BLaER1 treated with 17β-estradiol and CSF1 and Interleukin-3, amounts not matched to agents 10 nM and 100 nM (cell line): ENCODE measurements around the gene MUC4.
"Not testable (repeated sequence)": the region's sequence is repeated elsewhere in the genome, so short reads cannot be mapped to it uniquely, and the experiment has no call there.

Source experiments
- H3K27ac ChIP-seq, 11 experiments: shearing (Covaris generic); formaldehyde crosslinking; 2 replicates each; pipeline ENCODE4 v1.8.1; 2022
- H3K27me3 ChIP-seq, 11 experiments: shearing (Covaris generic); formaldehyde crosslinking; 2 replicates each; pipeline ENCODE4 v1.8.1; 2022
- H3K36me3 ChIP-seq, 11 experiments: shearing (Covaris generic); formaldehyde crosslinking; 2 replicates each; pipeline ENCODE4 v1.8.1; 2022
- H3K4me1 ChIP-seq, 10 experiments: shearing (Covaris generic); formaldehyde crosslinking; 2 replicates each; pipeline ENCODE4 v1.8.1; 2022
- H3K4me2 ChIP-seq, 11 experiments: shearing (Covaris generic); formaldehyde crosslinking; 2 replicates each; pipeline ENCODE4 v1.8.1; 2022
- H3K4me3 ChIP-seq, 10 experiments: shearing (Covaris generic); formaldehyde crosslinking; 2 replicates each; pipeline ENCODE4 v1.8.1; 2022
- H3K9ac ChIP-seq, 11 experiments: shearing (Covaris generic); formaldehyde crosslinking; 2 replicates each; pipeline ENCODE4 v1.8.1; 2022
- H3K9me3 ChIP-seq, 11 experiments: shearing (Covaris generic); formaldehyde crosslinking; replicated peaks in 1 of 11; 2 replicates each; pipeline ENCODE4 v1.8.1; 2022
- H4K20me1 ChIP-seq, 11 experiments: shearing (Covaris generic); formaldehyde crosslinking; 2 replicates each; pipeline ENCODE4 v1.8.1; 2022
- Cebpa-rat ChIP-seq, 11 experiments: shearing (Covaris generic); IDR thresholded peaks; 2 replicates each; pipeline ENCODE4 v1.8.1; 2022

Gene MUC4

GRCh38 chr3:195752066-195752465, 59.7 kb downstream of the MUC4 start:
- H3K36me3 ChIP-seq, result peaks cover 0 to 4% (median 0%) of the 10 kb centered on the region in 11 experiments; a peak in 1 of 22 replicates
- no peaks in the 10 kb centered on the region for H3K27me3 ChIP-seq
- H3K4me3 ChIP-seq, result no peak overlapping the region
- H3K4me2 ChIP-seq, result no peak overlapping the region
- peaks cover 13 to 36% (median 31%) of the 10 kb centered on the region in 10 experiments; a peak in 18 of 20 replicates for H3K4me1 ChIP-seq
- H3K27ac ChIP-seq, result no peak overlapping the region
- no peak overlapping the region for H3K9ac ChIP-seq
- no peaks in the 10 kb centered on the region for H3K9me3 ChIP-seq
- TF ChIP-seq Cebpa-rat (IDR thresholded peaks at IDR 0.05), result no peak
- H4K20me1 ChIP-seq, result peaks cover 0 to 9% (median 0%) of the 10 kb centered on the region in 11 experiments; a peak in 3 of 22 replicates

GRCh38 chr3:195751560-195751959, 60.2 kb downstream of the MUC4 start:
- Histone ChIP-seq H4K20me1 (peaks cover 0 to 9% (median 0%) of the 10 kb centered on the region in 11 experiments; a peak in 3 of 22 replicates), H3K9me3 (no peaks in the 10 kb centered on the region), H3K9ac (no peak overlapping the region), H3K4me3 (no peak overlapping the region), H3K36me3 (peaks cover 0 to 5% (median 0%) of the 10 kb centered on the region in 11 experiments; a peak in 1 of 22 replicates), H3K27ac (no peak overlapping the region), H3K27me3 (no peaks in the 10 kb centered on the region), H3K4me1 (peaks cover 13 to 33% (median 29%) of the 10 kb centered on the region in 10 experiments; a peak in 17 of 20 replicates), H3K4me2 (no peak overlapping the region)
- TF ChIP-seq Cebpa-rat (IDR thresholded peaks at IDR 0.05), result no peak

GRCh38 chr3:195750797-195751520, 60.8 kb downstream of the MUC4 start:
- H3K4me2 ChIP-seq, result no peak overlapping the region
- H3K4me3 ChIP-seq, result no peak overlapping the region
- H3K36me3 ChIP-seq, result peaks cover 0 to 5% (median 0%) of the 10 kb centered on the region in 11 experiments; a peak in 1 of 22 replicates
- no peak for TF ChIP-seq Cebpa-rat (IDR thresholded peaks at IDR 0.05)
- no peak overlapping the region for H3K27ac ChIP-seq
- peaks cover 13 to 33% (median 29%) of the 10 kb centered on the region in 10 experiments; a peak in 17 of 20 replicates for H3K4me1 ChIP-seq
- H3K27me3 ChIP-seq, result no peaks in the 10 kb centered on the region
- H4K20me1 ChIP-seq, result peaks cover 0 to 9% (median 0%) of the 10 kb centered on the region in 11 experiments; a peak in 3 of 22 replicates
- H3K9me3 ChIP-seq, result no peaks in the 10 kb centered on the region
- H3K9ac ChIP-seq, result no peak overlapping the region

GRCh38 chr3:195749101-195749500, 62.6 kb downstream of the MUC4 start:
- not testable (repeated sequence) for H3K36me3 ChIP-seq, H3K9ac ChIP-seq, H3K27ac ChIP-seq, H3K9me3 ChIP-seq, H3K4me3 ChIP-seq, H3K27me3 ChIP-seq, H4K20me1 ChIP-seq
- Histone ChIP-seq H3K4me1 (peaks cover 13 to 30% (median 26%) of the 10 kb centered on the region in 10 experiments; a peak in 17 of 20 replicates), H3K4me2 (peak overlapping the region in 7 of 11 experiments; percentile 56 to 76 (median 73); a peak in 11 of 22 replicates)

GRCh38 chr3:195748661-195749060, 63.1 kb downstream of the MUC4 start:
- Histone ChIP-seq H4K20me1 (peaks cover 0 to 9% (median 0%) of the 10 kb centered on the region in 11 experiments; a peak in 3 of 22 replicates), H3K9me3 (no peaks in the 10 kb centered on the region), H3K4me2 (peak overlapping the region in 8 of 11 experiments; percentile 40 to 76 (median 72); a peak in 13 of 22 replicates), H3K9ac (no peak overlapping the region), H3K36me3 (peaks cover 0 to 5% (median 0%) of the 10 kb centered on the region in 11 experiments; a peak in 1 of 22 replicates), H3K27me3 (no peaks in the 10 kb centered on the region), H3K4me1 (peaks cover 12 to 25% (median 22%) of the 10 kb centered on the region in 10 experiments; a peak in 17 of 20 replicates), H3K4me3 (no peak overlapping the region), H3K27ac (no peak overlapping the region)
- no peak for TF ChIP-seq Cebpa-rat (IDR thresholded peaks at IDR 0.05)

- Histone ChIP-seq H3K4me2 (no peak overlapping the region), H3K9ac (no peak overlapping the region), H3K4me1 (peaks cover 0 to 13% (median 12%) of the 10 kb centered on the region in 10 experiments; a peak in 16 of 20 replicates), H3K36me3 (peaks cover 0 to 5% (median 0%) of the 10 kb centered on the region in 11 experiments; a peak in 1 of 22 replicates), H4K20me1 (peaks cover 0 to 9% (median 0%) of the 10 kb centered on the region in 11 experiments; a peak in 3 of 22 replicates), H3K27ac (no peak overlapping the region), H3K27me3 (no peaks in the 10 kb centered on the region), H3K9me3 (no peaks in the 10 kb centered on the region), H3K4me3 (no peak overlapping the region)
- TF ChIP-seq Cebpa-rat (IDR thresholded peaks at IDR 0.05), result no peak
Observed at GRCh38 chr3:195746751-195747150, 65.0 kb downstream of the MUC4 start.

- no peak for TF ChIP-seq Cebpa-rat (IDR thresholded peaks at IDR 0.05)
- Histone ChIP-seq H3K4me2 (no peak overlapping the region), H3K27me3 (no peaks in the 10 kb centered on the region), H4K20me1 (peaks cover 0 to 9% (median 0%) of the 10 kb centered on the region in 11 experiments; a peak in 3 of 22 replicates), H3K27ac (no peak overlapping the region), H3K4me3 (no peak overlapping the region), H3K4me1 (peaks cover 0 to 13% (median 12%) of the 10 kb centered on the region in 10 experiments; a peak in 16 of 20 replicates), H3K9me3 (no peaks in the 10 kb centered on the region), H3K9ac (no peak overlapping the region), H3K36me3 (peaks cover 0 to 5% (median 0%) of the 10 kb centered on the region in 11 experiments; a peak in 1 of 22 replicates)
Observed at GRCh38 chr3:195746346-195746745, 65.4 kb downstream of the MUC4 start.

GRCh38 chr3:195744437-195744836, 67.3 kb downstream of the MUC4 start:
- H4K20me1 ChIP-seq, result peaks cover 0 to 9% (median 0%) of the 10 kb centered on the region in 11 experiments; a peak in 3 of 22 replicates
- H3K9ac ChIP-seq, result no peak overlapping the region
- H3K27ac ChIP-seq, result no peak overlapping the region
- H3K9me3 ChIP-seq, result no peaks in the 10 kb centered on the region
- no peak for TF ChIP-seq Cebpa-rat (IDR thresholded peaks at IDR 0.05)
- no peak overlapping the region for H3K4me3 ChIP-seq
- H3K4me2 ChIP-seq, result no peak overlapping the region
- peaks cover 0 to 13% (median 12%) of the 10 kb centered on the region in 10 experiments; a peak in 16 of 20 replicates for H3K4me1 ChIP-seq
- no peaks in the 10 kb centered on the region for H3K27me3 ChIP-seq
- peaks cover 0 to 5% (median 0%) of the 10 kb centered on the region in 11 experiments; a peak in 1 of 22 replicates for H3K36me3 ChIP-seq

- H3K36me3 ChIP-seq, result peaks cover 0 to 3% (median 0%) of the 10 kb centered on the region in 11 experiments; a peak in 1 of 22 replicates
- H3K4me2 ChIP-seq, result no peak overlapping the region
- no peaks in the 10 kb centered on the region for H3K9me3 ChIP-seq
- H4K20me1 ChIP-seq, result no peaks in the 10 kb centered on the region
- no peak overlapping the region for H3K9ac ChIP-seq
- H3K4me1 ChIP-seq, result no peaks in the 10 kb centered on the region
- no peak overlapping the region for H3K27ac ChIP-seq
- no peaks in the 10 kb centered on the region for H3K27me3 ChIP-seq
- TF ChIP-seq Cebpa-rat (IDR thresholded peaks at IDR 0.05), result no peak
- H3K4me3 ChIP-seq, result no peak overlapping the region
Observed at GRCh38 chr3:195739561-195740111, 72.1 kb downstream of the MUC4 start.
